RPMI8226 (cell line): ENCODE results near the gene SH3RF3.

Experiments used
- DNase-seq: peaks from one replicate; pipeline ENCODE4 v3.0.0-alpha.2; 2015

Gene SH3RF3

GRCh38 chr2:109383505-109384307 lies 254.7 kb downstream of the SH3RF3 start:
- no peak for DNase-seq

GRCh38 chr2:109384308-109385271 lies 255.6 kb downstream of the SH3RF3 start:
- no peak for DNase-seq

- DNase-seq, result no peak
These were observed 256.5 kb downstream of the SH3RF3 start for GRCh38 chr2:109385506-109385905.

- DNase-seq, result no peak
These were observed 257.1 kb downstream of the SH3RF3 start for GRCh38 chr2:109386004-109386695.

- no peak for DNase-seq
These were observed 258.3 kb downstream of the SH3RF3 start for GRCh38 chr2:109387221-109387735.

GRCh38 chr2:109387778-109388469 lies 258.9 kb downstream of the SH3RF3 start:
- no peak for DNase-seq

GRCh38 chr2:109391243-109391642 lies 262.2 kb downstream of the SH3RF3 start:
- DNase-seq, result no peak

GRCh38 chr2:109392140-109392539 lies 263.1 kb downstream of the SH3RF3 start:
- no peak for DNase-seq

GRCh38 chr2:109392816-109393661 lies 264.0 kb downstream of the SH3RF3 start:
- DNase-seq, result no peak

- no peak for DNase-seq
These were observed 264.6 kb downstream of the SH3RF3 start for GRCh38 chr2:109393662-109393972.

GRCh38 chr2:109395494-109396201 lies 266.6 kb downstream of the SH3RF3 start:
- no peak for DNase-seq

- no peak for DNase-seq
These were observed 267.5 kb downstream of the SH3RF3 start for GRCh38 chr2:109396202-109397180.

- DNase-seq, result no peak
These were observed 268.9 kb downstream of the SH3RF3 start for GRCh38 chr2:109397893-109398292.

GRCh38 chr2:109398366-109399015 lies 269.5 kb downstream of the SH3RF3 start:
- DNase-seq, result no peak

GRCh38 chr2:109399066-109399465 lies 270.1 kb downstream of the SH3RF3 start:
- DNase-seq, result no peak

GRCh38 chr2:109400102-109400501 lies 271.1 kb downstream of the SH3RF3 start:
- DNase-seq, result no peak

GRCh38 chr2:109401370-109401769 lies 272.4 kb downstream of the SH3RF3 start:
- no peak for DNase-seq

- no peak for DNase-seq
These were observed 273.2 kb downstream of the SH3RF3 start for GRCh38 chr2:109402180-109402579.
